HepG2 (cell line): Measurements from ENCODE around the gene CYLD. TPM values are rescaled to one million over a fixed set of nuclear protein-coding genes. Genes with fewer than 3 reads are reported as not detected.
A peak's percentile ranks its signal among the peaks of the same experiment; 100 is the strongest.

Experiments used
- ATAC-seq: fragments of 200-7000 bp; cut with Tn5 transposase; 3 replicates; pipeline ENCODE4 v1.9.1; 2020; ENCODE audit warnings: mild to moderate bottlenecking, moderate library complexity
- BruUV-seq: library from RNA; stranded (reverse); fragments of 400-500 nt; replicated peaks from 2 replicates; lab custom pipeline; 2021; lab: Mats Ljungman, UMichigan
- CTCF ChIA-PET: fragments of 300-600 bp; formaldehyde crosslinking; extraction: SDS; loops from one replicate; lab custom pipeline; 2021; ENCODE audit warnings: low total read pairs, inconsistent platforms, low intra/inter-chr PET ratio; lab: Yijun Ruan, JAX
- POLR2A ChIA-PET: fragments of 350-600 bp; sonication (Branson Sonifier 250); formaldehyde crosslinking; loops from one replicate; lab custom pipeline; 2020; ENCODE audit warnings: antibody characterized with exemption, inconsistent platforms; lab: Yijun Ruan, JAX
- DNase-seq: peaks from one replicate; pipeline ENCODE4 v3.0.0-alpha.2; 2015; ENCODE audit warnings: low spot score
- FAIRE-seq: peaks from 3 replicates; lab custom pipeline; 2011; peaks lifted over from hg19 to GRCh38; lab: Jason Lieb, UNC
- H2AFZ ChIP-seq: one replicate; pipeline ENCODE4 v1.6.1; 2011; ENCODE audit warnings: low read length, inconsistent platforms
- H3K27ac ChIP-seq: fragments of 300-600 bp; 3 replicates; pipeline ENCODE4 v1.8.0; 2011; ENCODE audit warnings: mixed run types, mild to moderate bottlenecking, mixed read lengths, low read length, inconsistent platforms; ENCODE audit not compliant: insufficient read depth; ENCODE audit errors: extremely low read length
- H3K27me3 ChIP-seq, 2 experiments: fragments of 200-600 bp in 1 of 2; 2 replicates in 1 of 2; 3 replicates in 1 of 2; pipeline versions ENCODE4 v1.6.0 to v1.8.0; 2011; ENCODE audit warnings: low read length in 2 of 2, mild to moderate bottlenecking in 2 of 2, moderate library complexity in 2 of 2, inconsistent platforms in 1 of 2; ENCODE audit not compliant: insufficient read depth in 2 of 2, control insufficient read depth in 1 of 2
- H3K36me3 ChIP-seq, 2 experiments: fragments of 200-600 bp in 1 of 2; replicated peaks in 1 of 2; 2 replicates in 1 of 2; 3 replicates in 1 of 2; pipeline versions ENCODE4 v1.5.1 to v1.8.0; 2011; ENCODE audit warnings: low read length in 2 of 2, inconsistent platforms in 1 of 2; ENCODE audit not compliant: insufficient read depth in 2 of 2, control insufficient read depth in 1 of 2
- H3K4me1 ChIP-seq: 2 replicates; pipeline ENCODE4 v1.5.1; 2012; ENCODE audit warnings: low read length, inconsistent platforms; ENCODE audit not compliant: insufficient read depth
- H3K4me2 ChIP-seq: 2 replicates; pipeline ENCODE4 v1.6.0; 2011; ENCODE audit warnings: low read depth, low read length, inconsistent platforms
- H3K4me3 ChIP-seq, 3 experiments: fragments of 200-600 bp in 1 of 3; sonication (generic), shearing (Covaris generic) in 1 of 3; replicated peaks in 1 of 3; 2 replicates each; pipeline ENCODE4 v1.5.1; 2011 to 2016; ENCODE audit warnings: low read length in 3 of 3, inconsistent platforms in 2 of 3, low read depth in 2 of 3, mild to moderate bottlenecking in 2 of 3, control low read depth in 1 of 3, mixed read lengths in 1 of 3; ENCODE audit not compliant: insufficient read depth in 1 of 3
- H3K79me2 ChIP-seq: one replicate; pipeline ENCODE4 v1.6.1; 2011; ENCODE audit warnings: low read length, inconsistent platforms; ENCODE audit not compliant: insufficient read depth
- H3K9ac ChIP-seq: 2 replicates; pipeline ENCODE4 v1.6.0; 2011; ENCODE audit warnings: mild to moderate bottlenecking, low read depth, low read length, inconsistent platforms; ENCODE audit not compliant: insufficient read depth
- H3K9me3 ChIP-seq: 2 replicates; pipeline ENCODE4 v1.5.1; 2012; ENCODE audit warnings: mild to moderate bottlenecking, low read length
- H4K20me1 ChIP-seq: 2 replicates; pipeline ENCODE4 v1.6.0; 2011; ENCODE audit warnings: inconsistent platforms, mild to moderate bottlenecking, low read length, moderate library complexity; ENCODE audit not compliant: insufficient read depth
- CBX2 ChIP-seq, 2 experiments: fragments of 200-600 bp in 1 of 2; sonication (generic); formaldehyde crosslinking in 1 of 2; IDR thresholded peaks; 2 replicates each; pipeline versions ENCODE4 v1.7.0 to v1.8.1; 2018 to 2022; ENCODE audit warnings: low read depth in 2 of 2, low read length in 1 of 2, mild to moderate bottlenecking in 1 of 2, missing genetic modification reagents in 1 of 2
- DMTF1 ChIP-seq: sonication (generic); formaldehyde crosslinking; IDR thresholded peaks from 2 replicates; pipeline ENCODE4 v1.4.0; 2020; ENCODE audit warnings: mild to moderate bottlenecking, missing genetic modification reagents
- DRAP1 ChIP-seq: IDR thresholded peaks from 2 replicates; pipeline ENCODE4 v1.6.1; 2016; ENCODE audit warnings: missing genetic modification reagents, missing compliant biosample characterization
- FOXC1 ChIP-seq: sonication (generic); formaldehyde crosslinking; IDR thresholded peaks from 2 replicates; pipeline ENCODE4 v1.8.0; 2022; ENCODE audit warnings: mild to moderate bottlenecking, missing genetic modification reagents, borderline replicate concordance
- FOXM1 ChIP-seq: sonication (generic); formaldehyde crosslinking; IDR thresholded peaks from 2 replicates; pipeline ENCODE4 v1.5.0; 2020; ENCODE audit warnings: missing genetic modification reagents
- HIVEP1 ChIP-seq: sonication (generic); formaldehyde crosslinking; IDR thresholded peaks from 2 replicates; pipeline ENCODE4 v1.4.0; 2020; ENCODE audit warnings: mild to moderate bottlenecking, missing genetic modification reagents
- KDM2A ChIP-seq: sonication (generic); formaldehyde crosslinking; IDR thresholded peaks from 2 replicates; pipeline ENCODE4 v1.4.0; 2020; ENCODE audit warnings: low read depth, missing genetic modification reagents, borderline replicate concordance
- MBNL3 ChIP-seq: fragments of 250-450 bp; sonication (Bioruptor Pico); conservative IDR thresholded peaks from 2 replicates; pipeline ENCODE4 v1.8.0; 2022; ENCODE audit warnings: mild to moderate bottlenecking, inconsistent platforms
- ZNF879 ChIP-seq: sonication (generic); formaldehyde crosslinking; IDR thresholded peaks from 2 replicates; pipeline ENCODE4 v1.8.1; 2023; ENCODE audit warnings: missing genetic modification reagents
- ZSCAN31 ChIP-seq: sonication (generic); formaldehyde crosslinking; IDR thresholded peaks from 2 replicates; pipeline ENCODE4 v1.5.0; 2020; ENCODE audit warnings: low read depth, mild to moderate bottlenecking, missing genetic modification reagents
- WGBS: methylation state at CpG from one replicate; pipeline ENCODE4 v1.1.6; 2017; ENCODE audit warnings: low lambda C conversion rate; 5-methylcytosine and 5-hydroxymethylcytosine counted together
- in situ Hi-C: cut with HindIII; loops from 2 replicates; pipeline ENCODE4 v1.10.0; 2017; ENCODE audit warnings: low pct_unique_long_range_greater_than_20kb; ENCODE audit not compliant: extremely low pct_ligation_motif_present
- intact Hi-C: fragments of 100-400 bp; cut with micrococcal nuclease; formaldehyde crosslinking; loops from one replicate; pipeline ENCODE4 v1.10.0; 2022; ENCODE audit not compliant: unreplicated experiment
- polyA plus RNA-seq, 8 experiments: library from polyadenylated mRNA; depleted of rRNA in 3 of 8; stranded (reverse) in 7 of 8; unstranded in 1 of 8; fragments of >200 nt; fragmentation: Illumina TruSeq in 4 of 8; extraction: Trizol in 4 of 8; gene quantifications; 2 replicates each; pipeline versions ENCODE4 v1.2.1 to v1.2.3, GENCODE V29; 2011 to 2016; ENCODE audit warnings: low read depth in 4 of 8, missing spikeins in 1 of 8, mixed read lengths in 1 of 8; ENCODE audit not compliant: insufficient read depth in 1 of 8
- total RNA-seq, 5 experiments: library from RNA; depleted of rRNA; stranded (reverse); fragments of >200 nt; fragmentation: Illumina TruSeq; extraction: Trizol; gene quantifications; 2 replicates each; pipeline ENCODE4 v1.2.3, GENCODE V29; 2016; ENCODE audit warnings: low read depth in 1 of 5

The CYLD gene
- total and polyA plus RNA-seq, 2 of the 13 experiments (the other 11 are each of a cell fraction or from before 2014, with no cell fraction given): 6.1 to 11.4 TPM

GRCh38 chr16:50847166-50847565 lies 105.3 kb downstream of the CYLD start:
- no peak overlapping the region for H3K27ac ChIP-seq
- TF ChIP-seq MBNL3 (no peak), DRAP1 (CRISPR knock-in tag) (no peak), ZSCAN31 (CRISPR knock-in tag) (no peak), CBX2 (IDR thresholded peaks at IDR 0.05; ENCODE audit: low read depth, low read length) (no peak), CBX2 (CRISPR knock-in tag; IDR thresholded peaks at IDR 0.05; ENCODE audit: low read depth) (no peak), ZNF879 (CRISPR knock-in tag) (no peak), KDM2A (CRISPR knock-in tag) (no peak), FOXC1 (no peak), FOXM1 (no peak), HIVEP1 (CRISPR knock-in tag) (no peak), DMTF1 (CRISPR knock-in tag) (no peak)
- TF ChIP-seq, all 625 proteins: peak for 0
- ATAC-seq: no peak
- Histone ChIP-seq H3K79me2 (no peaks in the 10 kb centered on the region), H3K36me3 (no peaks in the 10 kb centered on the region), H3K4me3 (no peak overlapping the region), H3K9me3 (no peaks in the 10 kb centered on the region), H3K4me1 (peaks cover 9% of the 10 kb centered on the region; the same call in 1 of the 2 replicates), H4K20me1 (no peaks in the 10 kb centered on the region), H3K27me3 (peaks cover 0 to 6% of the 10 kb centered on the region in 2 experiments; a peak in 1 of 5 replicates), H3K4me2 (no peak overlapping the region), H3K9ac (no peak overlapping the region), H2AFZ (no peak overlapping the region)
- intact Hi-C loops: no loop called here
- CTCF ChIA-PET: no interaction called here
- FAIRE-seq: peak; percentile 8
- in situ Hi-C loops: no loop called here
- no TSS peak for BruUV-seq
- no peak for DNase-seq
- POLR2A ChIA-PET: no interaction called here
- 42% methylated on average over 3 of the region's 3 CpGs for WGBS
